ENCODE measurements around the gene EHMT1. TPM values are rescaled to one million over a fixed set of nuclear protein-coding genes. Genes with fewer than 3 reads are reported as not detected.

Gene EHMT1
- total RNA-seq, 4 donors from 2014 or later: 77.2 to 300 (median 161) TPM

DNA sequence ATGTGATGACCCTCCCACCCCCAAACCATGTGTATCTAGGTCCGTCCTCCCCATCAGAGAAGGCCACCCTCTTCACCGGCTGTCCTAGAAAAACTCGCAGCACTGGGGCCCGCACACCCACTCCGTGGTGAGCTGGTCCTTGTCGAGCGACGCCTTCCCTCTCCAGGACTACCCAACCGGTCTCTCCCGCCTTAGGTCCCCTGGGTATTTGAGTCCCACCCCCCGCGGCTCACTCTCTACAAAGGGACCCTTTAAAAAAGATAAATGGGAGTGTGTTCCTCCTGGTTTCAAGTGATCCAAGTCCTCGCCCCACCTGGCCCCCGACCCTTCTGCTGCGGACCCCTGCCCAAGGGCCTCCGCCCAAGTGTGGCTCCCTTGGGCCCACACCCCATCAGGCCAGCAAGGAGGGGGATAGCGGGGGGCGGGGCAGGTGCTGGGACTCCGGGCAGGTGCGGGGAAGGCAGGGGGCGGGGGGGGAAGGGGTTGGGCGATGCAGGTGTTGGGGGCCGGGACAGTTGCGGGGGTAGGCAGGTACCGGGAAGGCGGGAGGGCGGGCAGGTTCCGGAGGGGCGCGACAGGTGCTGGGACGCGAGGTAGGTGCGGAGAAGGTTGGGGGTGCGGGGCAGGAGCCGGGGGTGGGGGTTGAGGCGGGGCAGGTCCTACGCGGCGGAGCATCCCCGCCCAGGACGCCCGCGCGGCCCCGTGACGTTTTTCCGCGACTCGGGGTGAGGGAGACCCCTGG, 14.3 kb upstream of the EHMT1 start:
- DNase-seq: peak in 1 of 3 donors; percentile 25
- peaks cover 0 to 33% (median 18%) of the 10 kb centered on the region in 4 donors for H3K4me1 ChIP-seq
- H3K36me3 ChIP-seq: peaks cover 0 to 7% (median 0%) of the 10 kb centered on the region in 3 donors
- peak overlapping the region; percentile 54 to 71 (median 65) for H3K4me3 ChIP-seq
- no peaks in the 10 kb centered on the region for H3K27me3 ChIP-seq
- TF ChIP-seq CTCF (IDR thresholded peaks at IDR 0.05) (no peak), POLR2A (IDR thresholded peaks at IDR 0.05) (no peak)
- no peaks in the 10 kb centered on the region for H3K9me3 ChIP-seq
- peak overlapping the region; percentile 50 to 90 (median 68) for H3K27ac ChIP-seq

- no peaks in the 10 kb centered on the region for H3K9me3 ChIP-seq
- peaks cover 0 to 8% (median 0%) of the 10 kb centered on the region in 3 donors for H3K36me3 ChIP-seq
- TF ChIP-seq POLR2A (IDR thresholded peaks at IDR 0.05) (peak; percentile 89 to 92), CTCF (IDR thresholded peaks at IDR 0.05) (no peak)
- no peaks in the 10 kb centered on the region for H3K27me3 ChIP-seq
- peak; percentile 95 to 98 (median 98) for DNase-seq
- H3K4me1 ChIP-seq: peaks cover 0 to 33% (median 18%) of the 10 kb centered on the region in 4 donors
- peak within 1 kb of the TSS; percentile 92 to 99 (median 96) for H3K27ac ChIP-seq
- H3K4me3 ChIP-seq: peak within 1 kb of the TSS; percentile 95 to 100 (median 98)
Measured at GRCh38 chr9:137605121-137606004, 13.4 kb upstream of the EHMT1 start, which contains the start of gene ARRDC1. TSS of gene ARRDC1 (plus strand) at chr9:137605686. CDS start at chr9:137605718, 32 bp downstream.

- TF ChIP-seq POLR2A (IDR thresholded peaks at IDR 0.05) (peak; percentile 25 to 37), CTCF (IDR thresholded peaks at IDR 0.05) (no peak)
- Histone ChIP-seq H3K27ac (peak overlapping the region; percentile 92 to 99 (median 96)), H3K9me3 (no peaks in the 10 kb centered on the region), H3K36me3 (peaks cover 0 to 8% (median 0%) of the 10 kb centered on the region in 3 donors), H3K27me3 (no peaks in the 10 kb centered on the region), H3K4me1 (peaks cover 3 to 40% (median 18%) of the 10 kb centered on the region in 4 donors), H3K4me3 (peak overlapping the region; percentile 95 to 100 (median 98))
- DNase-seq: peak in 2 of 3 donors; percentile 65 to 74
Measured at GRCh38 chr9:137606005-137606621, 12.7 kb upstream of the EHMT1 start.

DNA sequence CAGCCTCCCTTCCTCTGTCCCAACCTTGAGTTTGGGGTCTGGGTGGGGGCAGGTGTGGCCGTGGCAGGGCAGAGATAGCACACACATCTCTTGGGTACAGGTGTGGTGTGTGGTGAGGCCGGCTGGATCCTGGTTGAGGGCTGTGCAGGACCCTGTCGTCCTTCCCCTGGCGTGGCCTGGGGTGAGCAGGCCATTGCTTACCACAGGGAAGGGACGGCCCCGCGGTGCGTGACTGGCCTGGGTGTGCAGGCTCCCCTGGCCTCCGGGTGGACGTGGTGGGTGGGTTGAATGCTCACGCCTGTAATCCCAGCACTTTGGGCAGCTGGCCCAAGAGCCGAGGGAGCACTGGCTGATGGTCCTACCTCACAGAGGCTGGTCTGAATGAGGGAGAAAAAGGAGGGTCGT, 12.1 kb upstream of the EHMT1 start:
- peak overlapping the region; percentile 92 to 99 (median 96) for H3K27ac ChIP-seq
- peak overlapping the region; percentile 95 to 100 (median 98) for H3K4me3 ChIP-seq
- DNase-seq: peak in 1 of 3 donors; percentile 62
- peaks cover 7 to 47% (median 21%) of the 10 kb centered on the region in 4 donors for H3K4me1 ChIP-seq
- no peaks in the 10 kb centered on the region for H3K27me3 ChIP-seq
- H3K9me3 ChIP-seq: no peaks in the 10 kb centered on the region
- TF ChIP-seq POLR2A (IDR thresholded peaks at IDR 0.05) (no peak), CTCF (IDR thresholded peaks at IDR 0.05) (no peak)
- H3K36me3 ChIP-seq: peaks cover 0 to 8% (median 0%) of the 10 kb centered on the region in 3 donors

All from Peyer's patch (tissue), 4 donors.